Tibial nerve (tissue), 4 donors: ENCODE results near the gene CCDC186.

Experiments
- CTCF ChIP-seq, 5 experiments: fragments of 200-600 bp in 3 of 5; fragments of 450-650 bp in 2 of 5; sonication (generic) in 3 of 5; IDR thresholded peaks; one replicate each; pipeline ENCODE4 v1.5.1; 2016 to 2019; ENCODE audit warnings: antibody characterized with exemption in 5 of 5, mild to moderate bottlenecking in 3 of 5, moderate library complexity in 2 of 5
- EP300 ChIP-seq, 2 donors: sonication (generic); formaldehyde crosslinking; IDR thresholded peaks; one replicate each; pipeline ENCODE4 v1.6.1; 2017; ENCODE audit warnings: antibody characterized with exemption in 2 of 2, mild to moderate bottlenecking in 1 of 2
- POLR2A ChIP-seq, 2 donors: fragments of 450-650 bp; IDR thresholded peaks; one replicate each; pipeline ENCODE4 v1.6.1; 2017; ENCODE audit warnings: antibody characterized with exemption in 2 of 2, mild to moderate bottlenecking in 2 of 2, moderate library complexity in 2 of 2

- TF ChIP-seq CTCF (IDR thresholded peaks at IDR 0.05) (no peak), POLR2A (IDR thresholded peaks at IDR 0.05) (no peak), EP300 (IDR thresholded peaks at IDR 0.05) (no peak)
Observed at GRCh38 chr10:114094795-114095194, 79.2 kb downstream of the CCDC186 start.
